GM21717 (cell line): ENCODE data around the gene SLC15A1.

Experiments used
- ATAC-seq: cut with Tn5 transposase; IDR thresholded peaks from one replicate; pipeline ENCODE4 v1.9.1; 2021; ENCODE audit warnings: mild to moderate bottlenecking, moderate library complexity; ENCODE audit not compliant: unreplicated experiment

The SLC15A1 gene

GRCh38 chr13:98781905-98782304 lies 29.4 kb upstream of the SLC15A1 start:
- ATAC-seq, result no peak

DNA sequence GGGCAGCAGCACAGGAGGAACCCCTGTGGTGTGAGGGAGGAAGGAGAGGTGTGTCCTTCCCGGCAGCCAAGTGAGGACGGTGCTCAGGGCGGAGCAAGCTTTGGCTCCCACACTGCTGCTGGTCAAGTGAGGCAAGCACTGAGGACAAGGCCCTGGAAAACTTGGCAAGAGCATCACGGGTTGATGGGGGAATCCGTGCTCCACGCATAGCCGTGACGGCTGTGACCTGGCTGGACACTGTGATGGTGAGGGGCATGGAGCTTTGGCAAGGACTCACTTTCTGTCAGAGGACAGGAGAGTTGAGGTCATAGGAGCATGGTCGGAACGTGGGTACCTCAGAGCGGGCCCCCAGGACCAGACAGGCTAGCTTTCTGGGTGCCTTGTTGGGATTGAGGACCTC lies 29.0 kb upstream of the SLC15A1 start:
- no peak for ATAC-seq

DNA sequence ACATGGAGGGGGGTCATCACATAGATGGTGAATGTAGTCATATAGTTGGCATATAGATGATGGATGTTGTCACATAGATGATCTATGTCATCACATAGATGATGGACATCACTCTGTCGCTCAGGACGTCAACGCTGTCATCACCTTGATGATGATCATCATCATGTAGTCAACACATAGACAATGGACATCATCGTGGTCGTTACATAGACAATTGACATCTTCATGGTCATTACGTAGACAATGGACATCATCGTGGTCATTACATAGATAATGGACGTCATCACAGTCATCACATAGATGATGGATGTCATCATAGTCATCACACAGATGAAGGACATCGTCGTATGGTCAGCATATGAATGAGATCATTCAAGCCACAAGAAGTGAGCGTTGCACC lies 28.6 kb upstream of the SLC15A1 start:
- ATAC-seq, result no peak

- no peak for ATAC-seq
These were observed 28.0 kb upstream of the SLC15A1 start for GRCh38 chr13:98780451-98780850.

DNA sequence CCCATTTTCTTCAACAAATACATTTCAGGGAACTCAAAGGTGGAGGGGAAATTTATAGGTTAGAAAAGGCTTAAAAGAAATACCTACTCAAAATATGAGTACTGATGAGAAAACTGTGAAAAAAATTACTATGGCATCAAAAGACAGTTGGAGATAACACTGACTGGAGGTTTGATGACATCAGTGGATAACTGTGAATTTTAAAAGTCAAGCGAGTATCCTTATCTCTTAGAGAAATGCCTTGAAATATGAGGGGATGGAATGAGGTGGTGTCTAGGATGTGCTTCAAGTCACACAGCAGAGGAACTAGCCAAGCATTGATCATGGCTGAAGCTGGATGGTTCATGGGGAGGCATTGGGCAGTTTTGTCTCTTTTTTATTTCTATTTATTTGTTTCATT lies 27.2 kb upstream of the SLC15A1 start:
- no peak for ATAC-seq

GRCh38 chr13:98778749-98779148 lies 26.3 kb upstream of the SLC15A1 start:
- ATAC-seq, result no peak

GRCh38 chr13:98776644-98777043 lies 24.2 kb upstream of the SLC15A1 start:
- ATAC-seq, result no peak

DNA sequence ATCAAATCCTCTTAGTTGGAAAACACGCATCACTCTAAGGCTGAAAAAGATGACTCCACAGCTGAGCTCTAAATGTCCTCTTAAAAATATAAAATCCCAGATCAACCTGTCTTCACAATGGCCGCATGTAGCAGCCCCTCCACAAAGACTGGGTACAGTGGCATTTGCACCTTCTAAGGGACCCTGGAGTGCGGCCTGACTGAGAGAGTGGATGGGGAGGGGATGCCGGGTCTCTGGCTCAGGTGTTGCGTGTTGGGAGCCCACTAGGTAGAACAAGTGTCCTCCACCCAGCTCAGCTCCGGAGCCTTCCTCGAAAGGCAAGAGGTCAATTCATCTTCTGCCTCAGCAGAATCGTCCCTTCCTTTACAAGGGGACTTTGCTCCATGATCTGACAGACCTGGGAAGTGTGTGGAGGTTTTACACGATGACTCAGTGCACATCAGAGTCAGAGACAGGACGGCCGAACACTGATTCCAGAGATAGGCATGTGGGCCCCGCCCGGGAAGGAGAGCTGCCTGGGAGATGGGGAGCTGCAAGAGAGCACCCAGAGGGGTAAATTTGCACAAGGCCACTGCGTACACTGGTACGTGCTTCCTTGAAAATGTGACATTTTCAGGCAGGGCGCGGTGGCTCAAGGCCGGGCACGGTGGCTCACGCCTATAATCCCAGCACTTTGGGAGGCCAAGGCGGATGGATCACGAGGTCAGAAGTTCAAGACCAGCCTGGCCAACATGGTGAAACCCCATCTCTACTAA lies 23.5 kb upstream of the SLC15A1 start:
- ATAC-seq, result no peak

GRCh38 chr13:98775386-98775785 lies 22.9 kb upstream of the SLC15A1 start:
- ATAC-seq, result no peak

GRCh38 chr13:98774776-98775175 lies 22.3 kb upstream of the SLC15A1 start:
- no peak for ATAC-seq

DNA sequence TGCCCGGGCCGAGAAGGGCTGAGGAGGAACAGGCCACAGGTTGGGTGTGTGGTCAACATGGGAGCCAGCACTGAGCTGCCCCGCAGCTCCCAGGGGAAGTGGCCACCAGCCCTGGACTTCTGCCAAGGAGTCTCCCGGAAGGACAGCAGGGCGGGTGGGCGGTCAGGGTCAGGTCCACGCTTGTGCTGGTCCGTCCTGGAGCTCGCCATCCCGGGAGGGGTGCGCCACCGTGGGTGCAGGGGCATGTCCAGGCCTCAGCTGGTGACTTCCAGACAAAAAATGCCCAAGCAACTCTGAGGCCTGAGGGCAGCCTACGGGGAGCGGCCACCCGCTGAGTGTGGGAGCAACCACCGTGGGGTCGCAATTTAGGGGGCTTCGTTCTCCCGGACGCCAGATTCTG lies 21.4 kb upstream of the SLC15A1 start:
- no peak for ATAC-seq

- ATAC-seq, result no peak
These were observed 20.5 kb upstream of the SLC15A1 start for GRCh38 chr13:98772794-98773452.

- ATAC-seq, result no peak
These were observed 19.6 kb upstream of the SLC15A1 start for GRCh38 chr13:98771838-98772611.

GRCh38 chr13:98769736-98770135 lies 17.3 kb upstream of the SLC15A1 start:
- ATAC-seq, result no peak

DNA sequence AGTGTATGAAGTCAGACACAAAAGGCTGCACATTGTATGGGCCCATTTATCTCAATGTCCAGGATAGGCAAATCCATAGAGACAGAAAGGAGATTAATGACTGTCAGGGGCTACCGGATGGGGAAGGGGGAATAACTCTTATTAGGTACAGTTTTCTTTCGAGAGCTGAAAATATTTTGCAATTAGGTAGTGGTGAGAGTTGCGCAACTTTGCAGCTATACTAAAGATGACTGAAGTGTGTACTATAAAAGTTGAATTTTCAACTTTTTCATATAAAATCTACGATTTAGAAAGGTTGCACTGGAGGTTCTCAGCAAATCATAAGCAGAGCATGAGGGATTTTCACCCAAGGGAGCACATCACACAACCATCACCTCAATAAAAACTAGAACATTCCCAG lies 16.1 kb upstream of the SLC15A1 start:
- no peak for ATAC-seq

GRCh38 chr13:98766697-98767096 lies 14.2 kb upstream of the SLC15A1 start:
- no peak for ATAC-seq

- ATAC-seq, result no peak
These were observed 13.6 kb upstream of the SLC15A1 start for GRCh38 chr13:98765996-98766519.

GRCh38 chr13:98761986-98762616 lies 9.6 kb upstream of the SLC15A1 start:
- ATAC-seq, result no peak

DNA sequence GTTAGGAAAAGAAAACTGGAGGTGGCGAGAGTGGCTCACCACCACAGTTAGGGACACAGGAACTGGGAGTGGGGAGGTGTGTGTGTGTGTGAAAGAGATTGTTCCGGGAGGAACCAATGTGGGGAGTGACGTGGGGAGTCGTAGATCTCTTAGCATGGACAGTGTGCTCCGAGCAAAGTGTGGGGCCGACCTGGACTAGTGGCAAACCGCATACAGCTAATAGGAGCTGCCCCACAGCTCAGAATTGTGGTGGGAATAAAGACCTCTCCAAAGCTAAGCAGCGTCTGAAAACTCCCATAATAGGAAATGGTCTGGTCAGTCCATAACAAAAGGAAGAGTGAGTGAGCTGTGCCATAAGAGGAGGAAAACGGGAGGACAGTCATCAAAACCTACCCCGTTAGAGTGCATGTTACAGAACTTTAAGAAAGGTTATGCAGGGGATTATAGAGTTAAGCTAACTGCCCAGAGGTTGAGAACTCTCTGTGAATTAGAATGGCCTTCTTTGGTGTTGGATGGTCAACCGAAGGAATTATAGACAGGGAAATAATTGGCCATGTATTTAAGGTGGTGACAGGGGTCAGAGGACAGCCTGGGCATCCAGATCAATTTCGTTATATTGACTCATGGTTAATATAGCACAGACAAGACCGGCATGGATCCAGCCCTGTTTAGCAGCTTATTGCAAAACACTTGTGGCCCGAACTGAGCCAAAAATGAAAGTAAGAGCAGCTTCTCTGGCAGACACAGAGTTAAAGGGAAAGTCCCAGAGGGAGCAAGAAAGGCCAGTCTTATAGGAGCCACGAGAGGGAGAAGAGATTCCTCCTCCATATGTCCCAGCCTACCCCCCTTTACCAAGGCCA lies 8.9 kb upstream of the SLC15A1 start:
- peak; percentile 89 for ATAC-seq

GRCh38 chr13:98755729-98756128 lies 3.3 kb upstream of the SLC15A1 start:
- ATAC-seq, result no peak
